ENCODE measurements around the gene DBI. TPM values are rescaled to one million over a fixed set of nuclear protein-coding genes. Genes with fewer than 3 reads are reported as not detected.

Gene DBI
- total RNA-seq, result 10 to 100 TPM; 51.4 to 62.8 TPM

- no peaks in the 10 kb centered on the region for H3K9me3 ChIP-seq
- intact Hi-C loops (cut with DNase I), result no loop called here
- no peaks in the 10 kb centered on the region for H3K27me3 ChIP-seq
- H3K27ac ChIP-seq, result peak within 1 kb of the TSS; percentile 73 to 94 (median 91)
- H3K4me3 ChIP-seq, result peak within 1 kb of the TSS; percentile 68 to 79
- peak; percentile 96 to 97 (median 97) for DNase-seq
- WGBS, 2 donors, result 0% methylated on average over 17 to 64 of the region's 65 CpGs
- peaks cover 0 to 10% of the 10 kb centered on the region in 2 donors for H3K36me3 ChIP-seq (replicated peaks in 1 of 2; ENCODE audit: insufficient read depth in 1 of 2, low read depth in 2 of 2)
- ATAC-seq, result peak; percentile 97
- no peak for TF ChIP-seq CTCF (IDR thresholded peaks at IDR 0.05)
- TF ChIP-seq POLR2A (IDR thresholded peaks at IDR 0.05), result peak; percentile 85 to 95 (median 94)
- H3K4me1 ChIP-seq, result peaks cover 25% of the 10 kb centered on the region
Observed at GRCh38 chr2:119366649-119367471, at the start of gene DBI, which contains the start of gene C2orf76. Gene DBI, plus strand, starts transcription at chr2:119366977. Its CDS starts 75 bp downstream, at chr2:119367052. Gene C2orf76, minus strand, starts transcription at chr2:119366834. Its CDS starts 26,875 bp downstream, at chr2:119339959.

DNA sequence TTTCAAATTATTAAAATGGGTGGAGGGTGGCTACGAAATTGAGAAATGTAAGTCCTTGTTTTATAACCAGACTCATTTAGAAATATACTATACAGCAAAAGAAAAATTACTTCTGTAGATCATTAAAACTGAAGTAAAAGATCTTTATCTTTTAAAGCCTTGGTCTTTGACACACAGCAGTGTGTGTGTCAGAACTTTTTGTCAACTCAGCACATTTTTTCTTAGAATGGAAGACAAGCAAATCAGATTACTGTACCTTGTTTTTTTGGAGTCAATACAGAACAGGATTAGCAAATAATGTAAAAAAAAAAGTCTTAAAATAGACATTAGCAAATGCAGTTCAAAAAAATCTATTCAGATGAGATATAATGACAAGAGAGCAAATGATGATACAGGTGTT lies 49.2 kb upstream of the DBI start:
- Histone ChIP-seq H3K9me3 (no peaks in the 10 kb centered on the region), H3K27ac (no peak overlapping the region), H3K4me1 (peaks cover 46% of the 10 kb centered on the region), H3K27me3 (no peaks in the 10 kb centered on the region), H3K4me3 (no peak overlapping the region), H3K36me3 (replicated peaks in 1 of 2; ENCODE audit: insufficient read depth in 1 of 2, low read depth in 2 of 2) (no peaks in the 10 kb centered on the region)
- DNase-seq (no peak), ATAC-seq (no peak)
- 90 to 94% methylated on average over 1 of the region's 1 CpG for whole genome bisulfite sequencing, 2 donors
- no peak for TF ChIP-seq POLR2A (IDR thresholded peaks at IDR 0.05)
- no peak for TF ChIP-seq CTCF (IDR thresholded peaks at IDR 0.05)
- intact Hi-C loops (cut with DNase I), result no loop called here

- peak; percentile 37 for ATAC-seq
Observed at GRCh38 chr2:119319593-119319992, 47.2 kb upstream of the DBI start.

DNA sequence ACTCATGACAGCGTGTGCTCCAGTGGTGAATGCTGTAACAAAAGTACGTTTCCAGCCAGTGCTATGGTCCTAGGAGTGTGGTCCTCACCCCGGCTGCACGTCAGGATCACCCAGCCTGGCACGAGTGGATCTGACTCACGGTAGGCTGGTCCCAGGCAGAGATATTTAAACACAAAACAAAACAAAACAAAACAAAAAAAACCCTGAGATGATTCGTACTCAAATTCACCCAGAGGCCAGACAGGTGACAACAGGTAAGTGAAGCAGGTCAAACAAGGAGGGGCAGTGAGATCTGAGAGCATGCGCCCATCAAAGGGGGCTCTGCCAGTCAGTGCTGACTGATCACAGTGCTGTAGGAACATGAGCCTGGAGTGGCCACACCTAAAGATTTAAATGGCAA lies 43.3 kb upstream of the DBI start:
- intact Hi-C loops (cut with DNase I), result no loop called here
- H3K4me1 ChIP-seq, result peaks cover 42% of the 10 kb centered on the region
- peak; percentile 22 for ATAC-seq
- no peaks in the 10 kb centered on the region for H3K27me3 ChIP-seq
- peak in 2 of 4 donors; percentile 35 to 39 for DNase-seq
- H3K36me3 ChIP-seq (replicated peaks in 1 of 2; ENCODE audit: insufficient read depth in 1 of 2, low read depth in 2 of 2), result no peaks in the 10 kb centered on the region
- H3K4me3 ChIP-seq, result no peak overlapping the region
- 47 to 52% methylated on average over 8 of the region's 8 CpGs for WGBS, 2 donors
- TF ChIP-seq POLR2A (IDR thresholded peaks at IDR 0.05) (no peak), CTCF (IDR thresholded peaks at IDR 0.05) (no peak)
- H3K27ac ChIP-seq, result peak overlapping the region; percentile 72 to 87 (median 79)
- no peaks in the 10 kb centered on the region for H3K9me3 ChIP-seq

More at GRCh38 chr2:119319593-119319992, 47.2 kb upstream of the DBI start:
- Histone ChIP-seq H3K27me3 (no peaks in the 10 kb centered on the region), H3K36me3 (replicated peaks in 1 of 2; ENCODE audit: insufficient read depth in 1 of 2, low read depth in 2 of 2) (no peaks in the 10 kb centered on the region), H3K27ac (peak overlapping the region in 2 of 4 donors; percentile 15 to 34), H3K4me3 (no peak overlapping the region), H3K4me1 (peaks cover 48% of the 10 kb centered on the region), H3K9me3 (no peaks in the 10 kb centered on the region)
- no peak for TF ChIP-seq CTCF (IDR thresholded peaks at IDR 0.05)
- no peak for TF ChIP-seq POLR2A (IDR thresholded peaks at IDR 0.05)
- intact Hi-C loops (cut with DNase I), result no loop called here
- peak in 1 of 4 donors; percentile 46 for DNase-seq
- WGBS, 2 donors, result 18 to 25% methylated on average over 7 of the region's 7 CpGs

Measured in body of pancreas (tissue), 4 donors.